OCI-LY3 (cell line): ENCODE data around the gene SBK3.

ENCODE experiments used
- EZH2phosphoT487 ChIP-seq: fragments of 200-600 bp; shearing (Covaris generic); IDR thresholded peaks from 2 replicates; pipeline ENCODE4 v1.6.1; 2018; ENCODE audit warnings: antibody characterized with exemption, mixed run types, low read depth
- TF ChIP-seq, protein P1 (sequence below): fragments of 200-600, 300-600 bp; sonication (generic); IDR thresholded peaks from 2 replicates; pipeline ENCODE4 v1.5.1; 2014; ENCODE audit warnings: antibody characterized with exemption, low read length, low read depth

DNA sequence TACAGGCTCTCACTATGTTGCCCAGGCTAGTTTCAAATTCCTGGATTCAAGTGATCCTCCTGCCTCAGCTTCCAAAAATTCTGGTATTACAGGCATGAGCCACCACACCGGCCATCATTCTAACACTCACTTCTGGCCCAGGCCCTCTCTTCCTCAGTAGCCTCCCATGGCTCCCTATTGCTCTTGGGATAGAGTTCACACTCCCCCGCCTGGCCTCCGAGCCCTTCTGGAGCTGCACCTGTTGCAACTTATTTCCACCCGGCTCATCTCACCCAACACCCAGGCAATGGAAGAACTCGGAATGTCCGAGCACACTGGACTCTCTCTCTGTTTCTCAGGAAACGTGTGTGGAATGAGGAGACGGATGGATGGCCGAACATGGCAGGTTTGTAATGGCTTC is 9.0 kb upstream of the SBK3 start:
- TF ChIP-seq, protein P1, sequence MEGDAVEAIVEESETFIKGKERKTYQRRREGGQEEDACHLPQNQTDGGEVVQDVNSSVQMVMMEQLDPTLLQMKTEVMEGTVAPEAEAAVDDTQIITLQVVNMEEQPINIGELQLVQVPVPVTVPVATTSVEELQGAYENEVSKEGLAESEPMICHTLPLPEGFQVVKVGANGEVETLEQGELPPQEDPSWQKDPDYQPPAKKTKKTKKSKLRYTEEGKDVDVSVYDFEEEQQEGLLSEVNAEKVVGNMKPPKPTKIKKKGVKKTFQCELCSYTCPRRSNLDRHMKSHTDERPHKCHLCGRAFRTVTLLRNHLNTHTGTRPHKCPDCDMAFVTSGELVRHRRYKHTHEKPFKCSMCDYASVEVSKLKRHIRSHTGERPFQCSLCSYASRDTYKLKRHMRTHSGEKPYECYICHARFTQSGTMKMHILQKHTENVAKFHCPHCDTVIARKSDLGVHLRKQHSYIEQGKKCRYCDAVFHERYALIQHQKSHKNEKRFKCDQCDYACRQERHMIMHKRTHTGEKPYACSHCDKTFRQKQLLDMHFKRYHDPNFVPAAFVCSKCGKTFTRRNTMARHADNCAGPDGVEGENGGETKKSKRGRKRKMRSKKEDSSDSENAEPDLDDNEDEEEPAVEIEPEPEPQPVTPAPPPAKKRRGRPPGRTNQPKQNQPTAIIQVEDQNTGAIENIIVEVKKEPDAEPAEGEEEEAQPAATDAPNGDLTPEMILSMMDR = no peak
- no peak for TF ChIP-seq EZH2phosphoT487
